ENCODE data around the gene PCDH9. TPM values are rescaled to one million over a fixed set of nuclear protein-coding genes. Genes with fewer than 3 reads are reported as not detected.

PCDH9 gene
- total RNA-seq, 1 donor from 2014 or later: 10.4 TPM

- no peak overlapping the region for H3K4me2 ChIP-seq (ENCODE audit: low read length)
- H3K4me1 Mint-ChIP-seq (ENCODE audit: low read depth, unreplicated experiment): peaks cover 9% of the 10 kb centered on the region
- H3K4me3 Mint-ChIP-seq (ENCODE audit: unreplicated experiment): no peak overlapping the region
- no peak overlapping the region for H3K4me3 ChIP-seq (ENCODE audit: insufficient read depth, low read depth, low read length)
- no peak overlapping the region for H3K27ac Mint-ChIP-seq (ENCODE audit: unreplicated experiment)
- no peak for FAIRE-seq
- H3K9ac ChIP-seq (ENCODE audit: low read length): no peak overlapping the region
- no peaks in the 10 kb centered on the region for H4K20me1 ChIP-seq (ENCODE audit: insufficient read depth, low read length)
- H3K36me3 ChIP-seq (ENCODE audit: insufficient read depth, low read length): no peaks in the 10 kb centered on the region
- no peaks in the 10 kb centered on the region for H3K36me3 Mint-ChIP-seq (ENCODE audit: low read depth, unreplicated experiment)
- no peak overlapping the region for H3K27ac ChIP-seq (ENCODE audit: low read depth, low read length)
- TF ChIP-seq EZH2 (IDR thresholded peaks at IDR 0.05; ENCODE audit: insufficient read depth, low read length) (no peak), CTCF (IDR thresholded peaks at IDR 0.05; ENCODE audit: insufficient read depth, low read depth, low read length) (no peak)
- DNase-seq (ENCODE audit: low read depth): no peak
- H3K79me2 ChIP-seq (ENCODE audit: insufficient read depth, low read length): no peaks in the 10 kb centered on the region
- H2AFZ ChIP-seq (ENCODE audit: low read depth, low read length): no peak overlapping the region
- no peaks in the 10 kb centered on the region for H3K27me3 Mint-ChIP-seq (ENCODE audit: low read depth, unreplicated experiment)
- no peaks in the 10 kb centered on the region for H3K9me3 Mint-ChIP-seq (ENCODE audit: unreplicated experiment)
- no peaks in the 10 kb centered on the region for H3K27me3 ChIP-seq (ENCODE audit: insufficient read depth, low read length)
- H3K9me3 ChIP-seq (ENCODE audit: insufficient read depth, low read depth, low read length): no peaks in the 10 kb centered on the region
- H3K4me1 ChIP-seq (ENCODE audit: insufficient read depth, low read length): peaks cover 3% of the 10 kb centered on the region
These were observed 316.0 kb downstream of the PCDH9 start for GRCh38 chr13:66914155-66914554.

DNA sequence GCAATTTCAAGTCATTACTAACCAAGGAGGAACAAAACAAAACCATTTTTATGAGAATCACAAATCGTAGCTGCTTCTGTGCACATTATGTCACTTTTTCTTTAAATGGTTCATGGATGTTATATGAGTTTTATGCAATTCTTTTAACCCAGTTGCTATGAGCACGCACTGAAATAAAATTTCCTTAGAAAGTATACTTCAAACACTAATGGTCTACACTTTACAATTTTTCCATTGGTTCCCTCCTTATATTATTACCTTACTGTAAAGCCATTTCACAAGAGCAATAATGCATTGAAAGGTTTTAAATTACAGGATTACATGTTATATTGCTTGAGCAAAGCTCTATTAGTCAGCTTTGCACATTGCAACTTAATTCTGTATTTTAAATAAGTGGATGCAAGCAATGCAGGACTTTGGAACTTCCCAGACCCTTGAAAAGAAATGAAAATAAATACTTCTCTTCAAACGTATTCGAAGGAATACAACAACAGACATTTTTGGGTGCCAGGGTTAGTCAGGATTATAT lies 318.7 kb downstream of the PCDH9 start:
- Mint-ChIP-seq H3K27me3 (ENCODE audit: low read depth, unreplicated experiment) (no peaks in the 10 kb centered on the region), H3K27ac (ENCODE audit: unreplicated experiment) (no peak overlapping the region), H3K4me3 (ENCODE audit: unreplicated experiment) (no peak overlapping the region), H3K36me3 (ENCODE audit: low read depth, unreplicated experiment) (no peaks in the 10 kb centered on the region), H3K9me3 (ENCODE audit: unreplicated experiment) (no peaks in the 10 kb centered on the region), H3K4me1 (ENCODE audit: low read depth, unreplicated experiment) (peaks cover 9% of the 10 kb centered on the region)
- no peak overlapping the region for H2AFZ ChIP-seq (ENCODE audit: low read depth, low read length)
- DNase-seq (ENCODE audit: low read depth): no peak
- peaks cover 3% of the 10 kb centered on the region for H3K4me1 ChIP-seq (ENCODE audit: insufficient read depth, low read length)
- no peaks in the 10 kb centered on the region for H3K27me3 ChIP-seq (ENCODE audit: insufficient read depth, low read length)
- no peak overlapping the region for H3K9ac ChIP-seq (ENCODE audit: low read length)
- H3K36me3 ChIP-seq (ENCODE audit: insufficient read depth, low read length): no peaks in the 10 kb centered on the region
- no peak overlapping the region for H3K4me2 ChIP-seq (ENCODE audit: low read length)
- H4K20me1 ChIP-seq (ENCODE audit: insufficient read depth, low read length): no peaks in the 10 kb centered on the region
- TF ChIP-seq EZH2 (IDR thresholded peaks at IDR 0.05; ENCODE audit: insufficient read depth, low read length): no peak
- no peak for TF ChIP-seq CTCF (IDR thresholded peaks at IDR 0.05; ENCODE audit: insufficient read depth, low read depth, low read length)
- H3K27ac ChIP-seq (ENCODE audit: low read depth, low read length): no peak overlapping the region
- no peaks in the 10 kb centered on the region for H3K79me2 ChIP-seq (ENCODE audit: insufficient read depth, low read length)
- H3K9me3 ChIP-seq (ENCODE audit: insufficient read depth, low read depth, low read length): no peaks in the 10 kb centered on the region
- no peak for FAIRE-seq
- no peak overlapping the region for H3K4me3 ChIP-seq (ENCODE audit: insufficient read depth, low read depth, low read length)

DNA sequence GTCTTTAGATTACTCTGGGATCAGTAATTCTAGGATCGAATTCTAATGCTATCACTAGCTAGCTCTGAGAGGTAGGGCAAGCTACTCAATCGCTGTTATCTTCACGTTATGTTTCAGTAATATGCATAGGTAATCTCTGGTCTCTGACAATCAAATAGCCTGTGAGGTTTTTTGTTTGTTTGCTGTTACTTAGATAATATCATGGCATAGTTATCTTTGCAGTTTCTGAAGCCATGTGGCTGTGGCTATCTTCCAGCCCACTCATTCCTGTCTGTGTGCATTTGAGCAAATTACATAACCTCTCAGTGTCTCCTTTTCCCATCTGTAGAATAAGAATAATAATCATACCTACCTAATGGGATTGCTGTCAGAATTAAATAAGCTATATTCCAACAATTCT lies 330.2 kb downstream of the PCDH9 start:
- no peak for TF ChIP-seq EZH2 (IDR thresholded peaks at IDR 0.05; ENCODE audit: insufficient read depth, low read length)
- Histone ChIP-seq H3K36me3 (ENCODE audit: insufficient read depth, low read length) (no peaks in the 10 kb centered on the region), H3K9me3 (ENCODE audit: insufficient read depth, low read depth, low read length) (no peaks in the 10 kb centered on the region), H4K20me1 (ENCODE audit: insufficient read depth, low read length) (no peaks in the 10 kb centered on the region), H3K27ac (ENCODE audit: low read depth, low read length) (no peak overlapping the region), H3K4me3 (ENCODE audit: insufficient read depth, low read depth, low read length) (no peak overlapping the region), H3K4me2 (ENCODE audit: low read length) (no peak overlapping the region), H3K9ac (ENCODE audit: low read length) (no peak overlapping the region), H3K79me2 (ENCODE audit: insufficient read depth, low read length) (no peaks in the 10 kb centered on the region), H2AFZ (ENCODE audit: low read depth, low read length) (no peak overlapping the region), H3K4me1 (ENCODE audit: insufficient read depth, low read length) (no peaks in the 10 kb centered on the region), H3K27me3 (ENCODE audit: insufficient read depth, low read length) (no peaks in the 10 kb centered on the region)
- no peak overlapping the region for H3K4me3 Mint-ChIP-seq (ENCODE audit: unreplicated experiment)
- no peaks in the 10 kb centered on the region for H3K9me3 Mint-ChIP-seq (ENCODE audit: unreplicated experiment)
- H3K27me3 Mint-ChIP-seq (ENCODE audit: low read depth, unreplicated experiment): no peaks in the 10 kb centered on the region
- H3K4me1 Mint-ChIP-seq (ENCODE audit: low read depth, unreplicated experiment): peaks cover 11% of the 10 kb centered on the region
- no peak for FAIRE-seq
- no peaks in the 10 kb centered on the region for H3K36me3 Mint-ChIP-seq (ENCODE audit: low read depth, unreplicated experiment)
- no peak overlapping the region for H3K27ac Mint-ChIP-seq (ENCODE audit: unreplicated experiment)
- DNase-seq (ENCODE audit: low read depth): peak; percentile 26

Data from astrocyte (in vitro differentiated cells and primary cell).